GM12872 (cell line): ENCODE data around the gene MISP.

Source experiments
- TF ChIP-seq, protein P1 (sequence below): IDR thresholded peaks from 3 replicates; pipeline ENCODE4 v1.5.1; 2011; ENCODE audit warnings: low read depth, mild to moderate bottlenecking, low read length, moderate library complexity; ENCODE audit not compliant: insufficient read depth

MISP gene

DNA sequence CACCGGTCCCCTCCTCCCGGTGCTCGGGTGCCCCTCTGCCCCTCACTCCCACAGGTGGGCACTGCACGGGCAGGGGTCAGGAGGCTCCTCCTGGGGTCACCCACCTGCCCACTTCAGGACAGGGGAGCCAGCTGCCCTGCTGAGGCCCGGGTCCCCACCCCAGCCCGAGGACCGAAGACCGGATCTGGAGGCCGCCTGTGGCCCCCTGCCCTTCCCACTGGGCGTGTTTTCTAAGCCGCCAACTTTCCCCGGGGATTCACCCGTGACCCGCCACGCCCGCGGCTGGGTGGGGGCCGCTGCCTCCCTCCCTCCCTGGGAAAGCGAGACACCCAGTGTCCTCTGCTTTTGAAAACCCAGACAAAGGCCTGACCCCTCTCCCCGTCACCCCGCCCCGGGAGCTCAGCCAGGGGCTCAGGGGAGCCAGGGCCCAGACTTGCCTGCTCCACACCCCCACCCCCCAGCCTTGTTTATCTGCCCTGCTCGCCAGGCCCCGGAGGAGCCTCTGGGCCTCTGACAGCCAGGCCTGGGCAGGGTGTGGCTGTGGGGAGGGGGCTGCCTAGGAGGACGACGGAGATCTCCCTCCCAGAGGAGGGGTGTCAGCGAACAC lies 40.8 kb upstream of the MISP start:
- TF ChIP-seq, protein P1, sequence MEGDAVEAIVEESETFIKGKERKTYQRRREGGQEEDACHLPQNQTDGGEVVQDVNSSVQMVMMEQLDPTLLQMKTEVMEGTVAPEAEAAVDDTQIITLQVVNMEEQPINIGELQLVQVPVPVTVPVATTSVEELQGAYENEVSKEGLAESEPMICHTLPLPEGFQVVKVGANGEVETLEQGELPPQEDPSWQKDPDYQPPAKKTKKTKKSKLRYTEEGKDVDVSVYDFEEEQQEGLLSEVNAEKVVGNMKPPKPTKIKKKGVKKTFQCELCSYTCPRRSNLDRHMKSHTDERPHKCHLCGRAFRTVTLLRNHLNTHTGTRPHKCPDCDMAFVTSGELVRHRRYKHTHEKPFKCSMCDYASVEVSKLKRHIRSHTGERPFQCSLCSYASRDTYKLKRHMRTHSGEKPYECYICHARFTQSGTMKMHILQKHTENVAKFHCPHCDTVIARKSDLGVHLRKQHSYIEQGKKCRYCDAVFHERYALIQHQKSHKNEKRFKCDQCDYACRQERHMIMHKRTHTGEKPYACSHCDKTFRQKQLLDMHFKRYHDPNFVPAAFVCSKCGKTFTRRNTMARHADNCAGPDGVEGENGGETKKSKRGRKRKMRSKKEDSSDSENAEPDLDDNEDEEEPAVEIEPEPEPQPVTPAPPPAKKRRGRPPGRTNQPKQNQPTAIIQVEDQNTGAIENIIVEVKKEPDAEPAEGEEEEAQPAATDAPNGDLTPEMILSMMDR, result no peak

- TF ChIP-seq, protein P1, result no peak
Measured at GRCh38 chr19:710767-711166, 40.1 kb upstream of the MISP start.

DNA sequence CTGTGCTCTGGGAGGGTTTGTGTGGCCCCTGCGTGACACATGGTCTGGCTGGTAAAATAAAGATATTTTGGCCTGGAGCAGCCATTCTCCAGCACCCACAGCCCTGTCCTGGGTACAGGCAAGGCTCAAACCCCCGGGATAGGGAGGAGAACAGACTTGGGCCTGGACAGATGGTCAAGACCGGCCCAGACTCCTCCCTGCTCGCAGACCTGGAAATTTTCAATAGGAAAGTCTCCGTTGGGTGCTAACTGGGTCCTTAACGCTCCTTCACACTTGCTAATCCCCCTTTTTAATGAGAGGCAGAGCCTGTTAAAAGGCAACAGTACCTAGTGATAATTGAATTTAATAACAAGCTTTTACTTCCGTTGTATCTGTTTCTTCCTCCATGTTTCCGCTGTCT lies 39.7 kb upstream of the MISP start:
- TF ChIP-seq, protein P1, result no peak

GRCh38 chr19:715347-715746 lies 35.6 kb upstream of the MISP start:
- TF ChIP-seq, protein P1, result no peak

GRCh38 chr19:718251-718951 lies 32.5 kb upstream of the MISP start:
- TF ChIP-seq, protein P1, result no peak

GRCh38 chr19:718991-719512 lies 31.9 kb upstream of the MISP start:
- TF ChIP-seq, protein P1, result no peak

GRCh38 chr19:719636-720344 lies 31.1 kb upstream of the MISP start:
- TF ChIP-seq, protein P1, result no peak
